Fibroblast of the aortic adventitia (primary cell): ENCODE measurements around the gene DHRSX. TPM values are rescaled to one million over a fixed set of nuclear protein-coding genes. Genes with fewer than 3 reads are reported as not detected.
"Not testable (repeated sequence)": the region's sequence is repeated elsewhere in the genome, so short reads cannot be mapped to it uniquely, and the experiment has no call there.

Experiments
- DNase-seq: peaks from one replicate; pipeline ENCODE4 v3.0.0-alpha.2; 2010; ENCODE audit warnings: low read depth
- H3K4me3 ChIP-seq: 2 replicates; pipeline ENCODE4 v1.5.1; 2011; ENCODE audit warnings: low read depth, mild to moderate bottlenecking, control low read depth, low read length, moderate library complexity
- total RNA-seq: library from RNA; depleted of rRNA; stranded (reverse); fragments of >200 nt; gene quantifications from 2 replicates; pipeline ENCODE4 v1.2.3, GENCODE V29; 2012; ENCODE audit warnings: low replicate concordance
- TF ChIP-seq, protein P1 (sequence below): IDR thresholded peaks from 2 replicates; pipeline ENCODE4 v1.5.1; 2011; ENCODE audit warnings: mild to moderate bottlenecking, low read length, control low read depth, inconsistent platforms; ENCODE audit not compliant: insufficient read depth

DHRSX gene
- total RNA-seq, 1 donor, result 17.5 TPM

DNA sequence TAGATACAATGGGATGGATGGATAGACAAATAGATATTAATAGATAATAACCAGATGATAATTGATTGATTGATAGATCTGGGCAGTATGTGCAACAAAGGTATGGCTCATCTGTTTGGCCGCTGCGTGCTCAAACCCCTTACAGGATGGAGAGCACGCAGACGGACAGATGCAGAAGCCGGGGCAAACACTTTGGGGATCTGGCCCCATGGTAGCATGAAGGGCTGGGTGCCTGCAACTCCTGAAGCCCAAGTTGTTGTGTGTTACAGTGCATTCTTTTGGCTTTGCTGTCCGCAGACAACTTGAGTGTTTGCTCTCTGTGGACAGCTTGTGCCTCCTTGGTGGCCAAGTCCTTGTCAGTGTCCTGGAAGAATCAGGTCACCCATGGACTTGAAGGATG lies 10.6 kb upstream of the DHRSX start:
- no peak overlapping the region for H3K4me3 ChIP-seq
- TF ChIP-seq, protein P1, sequence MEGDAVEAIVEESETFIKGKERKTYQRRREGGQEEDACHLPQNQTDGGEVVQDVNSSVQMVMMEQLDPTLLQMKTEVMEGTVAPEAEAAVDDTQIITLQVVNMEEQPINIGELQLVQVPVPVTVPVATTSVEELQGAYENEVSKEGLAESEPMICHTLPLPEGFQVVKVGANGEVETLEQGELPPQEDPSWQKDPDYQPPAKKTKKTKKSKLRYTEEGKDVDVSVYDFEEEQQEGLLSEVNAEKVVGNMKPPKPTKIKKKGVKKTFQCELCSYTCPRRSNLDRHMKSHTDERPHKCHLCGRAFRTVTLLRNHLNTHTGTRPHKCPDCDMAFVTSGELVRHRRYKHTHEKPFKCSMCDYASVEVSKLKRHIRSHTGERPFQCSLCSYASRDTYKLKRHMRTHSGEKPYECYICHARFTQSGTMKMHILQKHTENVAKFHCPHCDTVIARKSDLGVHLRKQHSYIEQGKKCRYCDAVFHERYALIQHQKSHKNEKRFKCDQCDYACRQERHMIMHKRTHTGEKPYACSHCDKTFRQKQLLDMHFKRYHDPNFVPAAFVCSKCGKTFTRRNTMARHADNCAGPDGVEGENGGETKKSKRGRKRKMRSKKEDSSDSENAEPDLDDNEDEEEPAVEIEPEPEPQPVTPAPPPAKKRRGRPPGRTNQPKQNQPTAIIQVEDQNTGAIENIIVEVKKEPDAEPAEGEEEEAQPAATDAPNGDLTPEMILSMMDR, result no peak
- no peak for DNase-seq

DNA sequence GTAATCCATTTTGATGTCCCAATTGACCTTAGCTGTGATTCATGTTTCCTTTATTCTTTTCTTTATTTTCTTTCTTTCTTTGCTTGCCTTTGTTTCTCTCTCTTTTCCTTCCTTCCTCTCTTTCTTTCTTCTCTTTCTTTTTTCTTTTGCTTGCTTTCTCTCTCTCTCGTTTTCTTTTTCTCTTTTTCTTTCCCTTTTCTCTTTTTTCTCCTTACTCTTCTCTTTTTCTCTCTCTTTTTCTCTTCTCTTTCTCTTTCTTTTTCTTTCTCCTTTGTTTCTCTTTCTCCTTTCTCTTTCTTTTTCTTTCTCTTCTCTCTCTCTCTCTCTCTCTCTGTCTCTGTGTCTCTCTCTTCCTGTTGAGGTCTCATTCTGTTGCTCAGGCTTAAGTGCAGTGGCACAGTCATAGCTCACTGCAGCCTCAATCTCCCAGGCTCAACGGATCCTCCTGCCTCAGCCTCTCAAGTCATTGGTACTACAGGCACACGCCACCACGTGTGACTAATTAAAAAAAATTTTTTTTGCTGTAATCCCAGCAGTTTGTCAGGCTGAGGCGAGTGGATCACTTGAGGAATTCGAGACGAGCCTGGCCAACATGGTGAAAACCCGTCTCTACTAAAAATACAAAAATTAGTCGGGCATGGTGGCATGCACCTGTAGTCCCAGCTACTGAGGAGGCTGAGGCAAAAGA lies 8.0 kb upstream of the DHRSX start:
- TF ChIP-seq, protein P1, result no peak
- H3K4me3 ChIP-seq, result no peak overlapping the region
- no peak for DNase-seq

DNA sequence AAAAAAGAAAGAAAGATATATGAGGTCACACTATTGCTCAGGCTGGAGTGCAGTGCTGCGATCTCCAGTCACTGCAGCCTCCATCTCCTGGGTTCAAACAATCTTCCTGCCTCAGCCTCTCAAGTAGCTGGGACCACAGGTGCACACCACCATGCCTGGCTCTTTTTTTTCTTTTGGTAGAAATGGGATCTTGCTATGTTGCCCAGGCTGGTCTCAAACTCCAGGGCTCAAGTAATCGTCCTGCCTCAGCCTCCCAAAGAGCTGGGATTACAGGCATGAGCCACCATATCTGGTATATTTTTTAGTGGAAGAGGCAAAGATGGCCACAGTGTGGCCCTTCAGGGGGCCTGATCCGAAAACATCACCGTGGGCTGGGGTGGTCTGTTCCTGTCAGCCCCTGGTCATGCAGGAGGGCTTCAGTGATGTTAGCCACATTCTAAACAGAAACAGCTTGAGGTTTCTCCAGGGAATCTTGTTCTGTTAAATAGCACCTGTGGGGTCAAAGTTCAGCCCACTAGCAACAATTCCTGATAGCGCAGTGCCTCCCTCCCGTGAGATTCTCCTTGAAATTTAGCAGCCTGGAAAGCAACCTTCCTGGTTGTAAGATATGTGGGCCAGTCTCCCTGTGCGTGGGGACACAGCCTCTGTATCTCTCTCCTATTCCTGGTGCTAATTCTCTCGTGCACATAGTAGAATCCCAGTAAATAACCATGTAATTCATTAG lies 7.3 kb upstream of the DHRSX start:
- no peak for DNase-seq
- no peak overlapping the region for H3K4me3 ChIP-seq
- TF ChIP-seq, protein P1, result no peak

DNA sequence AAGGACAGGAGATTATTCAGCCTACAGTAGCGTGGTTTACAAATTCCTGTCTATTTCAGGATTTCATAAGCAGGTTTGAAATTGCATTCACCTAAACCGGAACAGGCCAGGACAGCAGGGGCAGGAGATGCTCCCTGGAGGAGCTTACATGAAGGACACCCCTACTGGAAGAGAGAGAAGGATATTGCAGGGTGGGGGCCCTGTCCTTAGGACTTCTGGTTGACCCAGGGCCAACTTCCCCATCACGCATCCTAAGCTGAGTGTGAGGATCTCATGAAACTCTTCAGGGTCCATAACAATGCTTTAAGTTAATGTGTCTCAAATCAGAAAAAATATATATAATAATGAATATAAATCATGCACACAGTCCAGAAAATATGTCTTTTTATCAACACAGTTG lies 6.4 kb upstream of the DHRSX start:
- no peak for DNase-seq
- no peak overlapping the region for H3K4me3 ChIP-seq
- TF ChIP-seq, protein P1, result no peak

DNA sequence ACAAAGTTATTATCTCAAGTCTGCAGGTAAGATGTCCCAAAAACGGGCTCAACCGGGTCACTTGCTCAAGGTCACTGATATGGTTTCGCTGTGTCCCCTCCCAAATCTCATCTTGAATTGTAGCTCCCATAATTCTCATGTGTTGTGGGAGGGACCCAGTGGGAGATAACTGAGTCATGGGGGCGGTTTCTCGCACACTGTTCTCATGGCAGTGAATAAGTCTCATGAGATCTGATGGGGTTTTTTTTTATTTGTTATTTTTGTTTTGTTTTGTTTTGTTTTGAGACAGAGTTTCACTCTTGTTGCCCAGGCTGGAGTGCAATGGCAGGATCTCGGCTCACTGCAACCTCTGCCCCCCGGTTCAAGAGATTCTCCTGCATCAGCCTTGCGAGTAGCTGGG lies 4.6 kb upstream of the DHRSX start:
- DNase-seq, H3K4me3 ChIP-seq: not testable (repeated sequence)

DNA sequence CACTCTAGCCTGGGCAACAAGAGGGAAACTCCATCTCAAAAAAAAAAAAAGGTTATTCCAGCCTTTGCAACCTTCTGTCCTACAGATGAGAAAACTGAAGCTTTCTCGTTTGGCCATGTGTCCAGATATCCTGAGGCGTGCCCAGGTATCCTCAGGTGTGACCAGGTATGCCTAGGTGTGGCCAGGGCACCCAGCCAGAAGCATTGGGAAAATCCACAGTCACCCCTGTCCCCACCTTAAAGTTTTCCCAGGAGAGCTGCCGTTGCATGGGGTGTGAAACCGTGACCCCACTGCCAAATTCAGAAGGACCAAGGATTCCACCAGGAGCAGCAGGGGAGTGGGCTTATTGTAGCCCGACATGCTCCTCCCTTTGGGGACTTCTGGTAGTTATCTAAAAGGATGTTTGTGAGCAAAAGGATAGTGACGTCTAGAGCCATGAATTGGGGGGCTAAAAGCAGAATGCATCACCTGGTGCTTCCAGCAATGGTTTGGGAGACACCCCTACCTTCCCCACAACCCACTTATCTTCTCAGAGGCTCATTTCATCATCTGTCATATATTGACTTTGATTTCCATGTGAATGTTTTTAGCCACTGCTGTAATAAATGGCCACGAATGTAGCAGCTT lies 4.0 kb upstream of the DHRSX start:
- TF ChIP-seq, protein P1, result no peak
- no peak for DNase-seq

DNA sequence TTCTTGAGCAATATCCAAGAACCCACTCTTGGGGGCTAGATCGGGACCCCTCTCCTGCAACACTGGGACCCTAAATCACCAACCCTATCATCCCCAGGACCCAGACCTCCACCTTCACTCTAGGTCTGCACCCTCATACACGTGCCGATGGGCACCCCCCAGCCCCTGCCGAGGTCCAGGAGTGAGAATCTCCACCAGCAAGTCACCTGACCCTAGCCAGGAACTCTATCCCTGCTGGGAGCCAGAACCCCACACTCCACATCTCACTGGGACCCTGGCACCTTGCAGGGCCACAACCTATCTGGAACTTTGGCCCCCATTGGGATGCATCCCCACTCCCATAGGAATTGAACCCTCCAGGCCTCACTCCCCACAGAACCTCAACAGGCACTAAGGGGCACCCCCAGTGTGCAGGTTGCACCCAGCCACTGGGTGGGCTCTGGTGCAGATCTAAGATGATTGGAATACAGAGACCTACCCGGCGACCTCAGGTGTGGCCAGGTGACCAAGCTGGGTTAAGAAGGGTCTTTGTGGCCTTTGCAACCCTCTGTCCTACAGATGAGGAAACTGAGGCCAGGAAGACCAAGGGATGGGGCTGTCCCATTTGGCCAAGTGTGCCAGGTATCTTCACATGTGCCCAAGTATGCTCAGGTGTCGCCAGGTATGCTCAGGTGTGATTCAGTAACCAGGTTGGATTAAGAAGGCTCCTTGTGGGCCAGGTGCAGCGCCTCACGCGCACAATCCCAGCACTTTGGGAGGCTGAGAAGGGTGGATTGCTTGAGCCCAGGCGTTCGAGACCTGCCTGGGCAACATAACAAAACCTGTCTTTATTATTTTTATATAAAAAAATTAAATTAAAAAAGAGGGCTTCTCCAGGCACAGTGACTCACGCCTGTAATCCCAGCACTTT lies 3.1 kb upstream of the DHRSX start:
- DNase-seq, result no peak
- H3K4me3 ChIP-seq, result no peak overlapping the region
- TF ChIP-seq, protein P1, result no peak

More for the DNA sequence above, 4.0 kb upstream of the DHRSX start:
- H3K4me3 ChIP-seq, result no peak overlapping the region
